Lower lobe of right lung (tissue), 2 donors: Measurements from ENCODE around the gene BCAR1. TPM values are rescaled to one million over a fixed set of nuclear protein-coding genes. Genes with fewer than 3 reads are reported as not detected.

Experiments
- ATAC-seq, 2 donors: fragments of 200-7000 bp; cut with Tn5 transposase; one replicate each; pipeline ENCODE4 v1.9.1; 2020 to 2022; ENCODE audit warnings: mild to moderate bottlenecking in 2 of 2, moderate library complexity in 2 of 2
- DNase-seq: peaks from one replicate; pipeline ENCODE4 v3.0.0-alpha.2; 2020
- H3K27ac ChIP-seq: fragments of 200-600 bp; one replicate; pipeline ENCODE4 v1.8.0; 2022
- H3K27me3 ChIP-seq: fragments of 200-600 bp; one replicate; pipeline ENCODE4 v1.8.0; 2022; ENCODE audit warnings: low read depth
- H3K36me3 ChIP-seq: fragments of 200-600 bp; one replicate; pipeline ENCODE4 v1.8.0; 2022; ENCODE audit warnings: mild to moderate bottlenecking
- H3K4me1 ChIP-seq: fragments of 200-600 bp; one replicate; pipeline ENCODE4 v1.8.0; 2022
- H3K4me3 ChIP-seq: fragments of 200-600 bp; one replicate; pipeline ENCODE4 v1.8.0; 2022; ENCODE audit warnings: mild to moderate bottlenecking
- H3K9me3 ChIP-seq: fragments of 200-600 bp; one replicate; pipeline ENCODE4 v1.8.0; 2022
- CTCF ChIP-seq: fragments of 200-600 bp; IDR thresholded peaks from one replicate; pipeline ENCODE4 v1.8.0; 2022; ENCODE audit warnings: antibody characterized with exemption, mild to moderate bottlenecking
- intact Hi-C: fragments of 100-400 bp; cut with DNase I; formaldehyde crosslinking; loops from one replicate; pipeline ENCODE4 v1.11.0; 2022
- total RNA-seq: library from RNA; stranded (reverse); fragmentation: NEBNext Ultra II Directional; extraction: Animal tissue kit (Norgen Biotek cat#: 25700); gene quantifications from one replicate; pipeline ENCODE4 v1.2.1, GENCODE V29; 2021
- donor health status: DM: no; HTN: yes; CAD: no; lungs with severe emphysema.

BCAR1 gene
- total RNA-seq, 1 donor from 2014 or later, result 65.1 TPM

DNA sequence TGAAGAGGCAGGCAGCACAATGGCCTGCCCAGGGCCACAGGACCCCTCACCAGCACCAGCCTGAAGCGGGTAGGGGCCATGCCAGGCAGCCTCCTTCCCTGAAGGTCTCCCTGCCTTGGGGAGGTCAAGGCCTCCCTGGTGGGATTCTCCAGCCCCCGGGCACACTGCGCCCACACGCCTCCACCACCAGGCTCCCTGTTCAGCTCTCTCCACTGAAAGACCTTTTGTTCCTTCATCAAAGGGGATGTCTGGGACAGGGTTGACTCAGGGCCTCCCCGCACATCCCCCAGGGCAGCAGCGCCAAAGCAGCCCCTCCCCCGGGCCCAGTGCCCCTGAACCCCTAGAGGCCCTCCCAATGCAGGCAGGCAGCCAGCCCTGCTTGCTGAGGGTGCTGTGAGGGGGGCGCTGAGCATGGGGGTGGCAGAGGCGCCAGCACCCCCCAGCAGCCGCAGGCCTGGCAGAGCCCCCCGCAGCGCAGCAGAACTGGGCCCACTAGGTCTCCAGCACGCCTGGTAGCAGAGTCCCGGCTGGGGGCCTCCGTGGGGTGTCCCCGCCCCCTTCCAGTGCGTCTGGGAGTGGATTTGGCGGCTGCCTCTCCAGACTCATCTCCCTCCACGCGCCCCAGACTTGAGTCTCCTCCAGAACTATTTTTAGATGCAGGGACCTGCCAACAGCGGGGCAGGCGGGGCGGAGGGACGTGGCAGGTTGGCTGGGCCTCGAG is 13.1 kb downstream of the BCAR1 start:
- peak; percentile 61 for DNase-seq
- TF ChIP-seq CTCF, result no peak
- peak; percentile 36 to 58 for ATAC-seq
- H3K36me3 ChIP-seq, result peaks cover 69% of the 10 kb centered on the region
- H3K27ac ChIP-seq, result peak overlapping the region; percentile 46
- no peak overlapping the region for H3K4me3 ChIP-seq
- peaks cover 38% of the 10 kb centered on the region for H3K4me1 ChIP-seq
- intact Hi-C loops, result loop anchor here (10.0 kb wide), 1 partner anchor 147 kb away; no protein-coding TSS in a partner anchor
- no peaks in the 10 kb centered on the region for H3K9me3 ChIP-seq
- H3K27me3 ChIP-seq, result no peaks in the 10 kb centered on the region

GRCh38 chr16:75237398-75238131 is 13.9 kb downstream of the BCAR1 start:
- Histone ChIP-seq H3K4me3 (no peak overlapping the region), H3K36me3 (peaks cover 71% of the 10 kb centered on the region), H3K27me3 (no peaks in the 10 kb centered on the region), H3K4me1 (peaks cover 36% of the 10 kb centered on the region), H3K9me3 (no peaks in the 10 kb centered on the region), H3K27ac (peak overlapping the region; percentile 46)
- intact Hi-C loops, result loop anchor here (10.0 kb wide), 1 partner anchor 147 kb away; no protein-coding TSS in a partner anchor
- no peak for ATAC-seq
- no peak for TF ChIP-seq CTCF
- peak; percentile 47 for DNase-seq

DNA sequence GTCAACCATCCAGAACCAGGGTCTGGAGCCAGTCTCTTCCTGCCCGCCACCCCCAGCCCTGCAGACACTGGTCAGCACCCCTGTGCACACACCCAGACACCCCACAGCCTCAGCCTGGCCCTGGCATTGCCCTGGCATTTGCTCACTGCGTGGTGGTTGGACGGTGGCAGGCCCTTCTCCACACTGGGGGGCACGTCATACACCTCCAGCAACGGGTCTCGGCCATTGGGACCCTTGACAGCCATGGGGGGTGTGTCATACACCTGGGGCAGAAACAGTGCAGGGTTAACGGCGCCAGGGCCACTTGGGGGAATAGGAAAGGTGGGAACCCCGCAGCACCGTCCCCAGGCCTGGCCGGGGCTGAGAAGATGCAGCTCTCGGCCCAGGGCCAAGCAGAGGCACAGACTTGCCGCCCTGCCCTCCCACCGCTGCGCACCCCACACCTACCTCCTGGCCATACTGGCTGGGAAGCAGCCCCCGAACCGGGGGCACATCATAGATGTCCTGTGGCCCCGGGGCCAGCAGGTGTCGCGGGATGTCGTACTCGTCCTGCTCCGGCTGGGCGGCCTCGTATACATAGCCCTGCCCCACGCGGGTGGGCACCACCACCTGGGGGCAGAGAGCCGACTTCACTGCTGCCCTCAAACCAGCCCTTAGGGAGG is 14.6 kb downstream of the BCAR1 start:
- Histone ChIP-seq H3K4me1 (peaks cover 36% of the 10 kb centered on the region), H3K27ac (no peak overlapping the region), H3K9me3 (no peaks in the 10 kb centered on the region), H3K27me3 (no peaks in the 10 kb centered on the region), H3K4me3 (no peak overlapping the region), H3K36me3 (peaks cover 70% of the 10 kb centered on the region)
- DNase-seq (no peak), ATAC-seq (no peak)
- TF ChIP-seq CTCF, result no peak
- intact Hi-C loops, result loop anchor here (10.0 kb wide), 1 partner anchor 148 kb away; no protein-coding TSS in a partner anchor

- no peak overlapping the region for H3K27ac ChIP-seq
- DNase-seq (no peak), ATAC-seq (no peak)
- intact Hi-C loops, result loop anchor here (10.0 kb wide), 1 partner anchor 149 kb away; no protein-coding TSS in a partner anchor
- H3K36me3 ChIP-seq, result peaks cover 70% of the 10 kb centered on the region
- no peak for TF ChIP-seq CTCF
- no peaks in the 10 kb centered on the region for H3K27me3 ChIP-seq
- no peaks in the 10 kb centered on the region for H3K9me3 ChIP-seq
- peaks cover 36% of the 10 kb centered on the region for H3K4me1 ChIP-seq
- no peak overlapping the region for H3K4me3 ChIP-seq
Measured at GRCh38 chr16:75236232-75236631, 15.2 kb downstream of the BCAR1 start.

DNA sequence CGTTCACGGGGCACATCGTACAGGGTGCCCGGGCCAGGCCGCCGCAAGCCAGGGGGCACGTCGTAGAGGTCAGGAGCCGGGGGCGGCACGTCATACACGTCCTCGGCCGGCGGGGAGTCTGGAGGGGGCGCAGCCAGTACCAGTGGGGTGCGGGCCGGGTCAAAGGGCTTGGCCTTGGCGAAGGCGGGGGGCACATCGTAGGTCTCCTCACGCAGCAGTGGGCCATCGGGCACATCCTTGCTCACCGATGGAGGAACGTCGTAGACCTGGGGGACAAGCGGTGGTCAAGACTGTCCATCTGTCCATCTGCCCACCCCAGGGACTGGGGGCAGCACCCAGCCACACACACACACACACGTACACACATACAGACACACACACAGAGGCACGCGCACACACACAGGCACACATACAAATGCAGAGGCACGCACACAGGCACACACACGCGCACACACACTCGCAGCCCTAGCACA is 15.7 kb downstream of the BCAR1 start:
- TF ChIP-seq CTCF, result no peak
- ATAC-seq, result no peak
- Histone ChIP-seq H3K9me3 (no peaks in the 10 kb centered on the region), H3K4me3 (no peak overlapping the region), H3K4me1 (peaks cover 36% of the 10 kb centered on the region), H3K27ac (no peak overlapping the region), H3K27me3 (no peaks in the 10 kb centered on the region), H3K36me3 (peaks cover 69% of the 10 kb centered on the region)
- DNase-seq, result peak; percentile 47
- intact Hi-C loops, result loop anchor here (10.0 kb wide), 1 partner anchor 149 kb away; no protein-coding TSS in a partner anchor
